Peyer's patch (tissue), 4 donors: ENCODE results near the gene FOXI1. TPM values are rescaled to one million over a fixed set of nuclear protein-coding genes. Genes with fewer than 3 reads are reported as not detected.

ENCODE experiments used
- DNase-seq, 3 donors: peaks; one replicate each; pipeline ENCODE4 v3.0.0-alpha.2; 2017 to 2019
- H3K27ac ChIP-seq, 4 donors: fragments of 200-600 bp; sonication (generic); one replicate each; pipeline ENCODE4 v1.5.1; 2016 to 2019
- H3K27me3 ChIP-seq, 2 donors: fragments of 200-600 bp; sonication (generic); one replicate each; pipeline ENCODE4 v1.5.1; 2019
- H3K36me3 ChIP-seq, 3 donors: fragments of 200-600 bp; sonication (generic); one replicate each; pipeline ENCODE4 v1.5.1; 2016 to 2019
- H3K4me1 ChIP-seq, 4 donors: fragments of 200-600 bp; sonication (generic); one replicate each; pipeline ENCODE4 v1.5.1; 2016 to 2019
- H3K4me3 ChIP-seq, 4 donors: fragments of 200-600 bp; sonication (generic); 1 replicate in 3 of 4; 2 replicates in 1 of 4; pipeline ENCODE4 v1.5.1; 2016 to 2019; ENCODE audit warnings: mild to moderate bottlenecking in 1 of 4
- H3K9me3 ChIP-seq, 4 donors: fragments of 200-600 bp; sonication (generic); one replicate each; pipeline ENCODE4 v1.5.1; 2016 to 2019; ENCODE audit warnings: mild to moderate bottlenecking in 1 of 4
- POLR2A ChIP-seq, 2 donors: fragments of 450-650 bp; IDR thresholded peaks; one replicate each; pipeline ENCODE4 v1.5.1; 2017; ENCODE audit warnings: antibody characterized with exemption in 2 of 2, mild to moderate bottlenecking in 2 of 2, moderate library complexity in 2 of 2
- total RNA-seq, 4 donors: library from RNA; depleted of rRNA; stranded (reverse); fragments of >200 nt; gene quantifications; one replicate each; pipeline ENCODE4 v1.1.0, GENCODE V29; 2016
- TF ChIP-seq, protein P1 (sequence below), 6 experiments: fragments of 450-650 bp in 4 of 6; fragments of 200-600 bp in 2 of 6; sonication (generic) in 1 of 6; IDR thresholded peaks; one replicate each; pipeline ENCODE4 v1.5.1; 2017 to 2019; ENCODE audit warnings: antibody characterized with exemption in 6 of 6, mild to moderate bottlenecking in 3 of 6, moderate library complexity in 1 of 6

FOXI1 gene
- total RNA-seq, 4 donors from 2014 or later: not detected

DNA sequence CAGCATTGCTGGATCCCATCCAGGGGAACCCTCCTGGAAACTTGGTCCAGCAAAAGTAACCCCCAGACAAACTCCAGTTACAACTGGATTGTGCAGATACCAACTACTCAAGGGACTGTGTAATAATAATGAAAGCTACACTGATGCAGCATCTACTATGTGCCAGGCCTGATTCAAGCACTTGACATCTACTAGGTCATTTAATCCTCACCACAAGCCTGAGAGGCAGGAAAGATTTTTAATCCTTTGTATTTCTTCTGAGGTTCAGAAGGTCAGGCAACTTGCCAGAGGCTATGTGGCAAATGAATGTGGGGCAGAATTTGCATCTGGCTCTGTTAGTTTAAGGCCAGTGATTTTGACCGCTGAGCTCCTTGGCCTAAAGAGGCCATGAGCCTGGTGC, 29.5 kb upstream of the FOXI1 start:
- Histone ChIP-seq H3K36me3 (peaks cover 0 to 22% (median 0%) of the 10 kb centered on the region in 3 donors), H3K27ac (no peak overlapping the region), H3K9me3 (no peaks in the 10 kb centered on the region), H3K27me3 (no peaks in the 10 kb centered on the region), H3K4me1 (no peaks in the 10 kb centered on the region), H3K4me3 (no peak overlapping the region)
- DNase-seq: no peak
- no peak for TF ChIP-seq POLR2A (IDR thresholded peaks at IDR 0.05)
- TF ChIP-seq, protein P1, sequence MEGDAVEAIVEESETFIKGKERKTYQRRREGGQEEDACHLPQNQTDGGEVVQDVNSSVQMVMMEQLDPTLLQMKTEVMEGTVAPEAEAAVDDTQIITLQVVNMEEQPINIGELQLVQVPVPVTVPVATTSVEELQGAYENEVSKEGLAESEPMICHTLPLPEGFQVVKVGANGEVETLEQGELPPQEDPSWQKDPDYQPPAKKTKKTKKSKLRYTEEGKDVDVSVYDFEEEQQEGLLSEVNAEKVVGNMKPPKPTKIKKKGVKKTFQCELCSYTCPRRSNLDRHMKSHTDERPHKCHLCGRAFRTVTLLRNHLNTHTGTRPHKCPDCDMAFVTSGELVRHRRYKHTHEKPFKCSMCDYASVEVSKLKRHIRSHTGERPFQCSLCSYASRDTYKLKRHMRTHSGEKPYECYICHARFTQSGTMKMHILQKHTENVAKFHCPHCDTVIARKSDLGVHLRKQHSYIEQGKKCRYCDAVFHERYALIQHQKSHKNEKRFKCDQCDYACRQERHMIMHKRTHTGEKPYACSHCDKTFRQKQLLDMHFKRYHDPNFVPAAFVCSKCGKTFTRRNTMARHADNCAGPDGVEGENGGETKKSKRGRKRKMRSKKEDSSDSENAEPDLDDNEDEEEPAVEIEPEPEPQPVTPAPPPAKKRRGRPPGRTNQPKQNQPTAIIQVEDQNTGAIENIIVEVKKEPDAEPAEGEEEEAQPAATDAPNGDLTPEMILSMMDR (IDR thresholded peaks at IDR 0.05): no peak

DNA sequence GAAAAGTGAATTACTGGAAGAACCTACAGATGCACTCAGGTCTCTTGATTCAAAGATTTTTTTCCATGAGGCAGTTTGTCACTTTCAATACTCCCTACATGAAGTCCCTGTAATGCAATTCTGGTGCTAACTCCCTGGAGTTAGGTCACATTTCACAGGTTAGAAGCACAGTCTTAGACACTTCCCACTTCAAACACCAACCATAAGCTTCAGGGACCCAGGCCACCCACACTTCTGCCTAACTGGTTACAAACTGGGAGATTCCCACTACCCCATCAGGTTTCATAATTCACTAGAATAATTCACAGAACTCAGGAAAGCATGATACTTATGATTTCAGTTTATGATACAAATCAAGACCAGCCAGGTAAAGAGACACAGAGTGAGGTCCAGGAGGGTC, 29.0 kb upstream of the FOXI1 start:
- Histone ChIP-seq H3K27ac (no peak overlapping the region), H3K36me3 (peaks cover 0 to 22% (median 0%) of the 10 kb centered on the region in 3 donors), H3K9me3 (no peaks in the 10 kb centered on the region), H3K4me1 (no peaks in the 10 kb centered on the region), H3K4me3 (no peak overlapping the region), H3K27me3 (no peaks in the 10 kb centered on the region)
- TF ChIP-seq, protein P1 (IDR thresholded peaks at IDR 0.05): no peak
- TF ChIP-seq POLR2A (IDR thresholded peaks at IDR 0.05): no peak
- DNase-seq: no peak

DNA sequence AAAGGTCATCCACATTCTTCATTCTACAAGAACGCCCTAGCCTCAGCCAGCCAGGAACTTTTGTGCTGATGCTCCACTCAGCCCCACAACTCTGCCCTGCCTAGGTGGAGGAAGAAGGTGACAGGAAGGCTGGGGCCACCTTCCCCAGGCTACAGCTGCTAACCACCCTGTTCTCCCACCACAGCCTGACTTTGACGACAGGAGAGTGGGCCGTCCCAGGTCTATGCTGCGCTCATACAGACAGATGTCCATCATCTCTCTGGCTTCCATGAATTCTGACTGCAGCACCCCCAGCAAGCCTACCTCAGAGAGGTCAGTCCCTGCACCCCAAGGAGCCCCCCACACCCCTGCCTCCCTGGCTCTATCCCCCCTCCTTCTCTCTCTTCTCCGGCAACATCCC, 28.2 kb upstream of the FOXI1 start:
- Histone ChIP-seq H3K27me3 (no peaks in the 10 kb centered on the region), H3K9me3 (no peaks in the 10 kb centered on the region), H3K4me1 (no peaks in the 10 kb centered on the region), H3K36me3 (peaks cover 0 to 22% (median 0%) of the 10 kb centered on the region in 3 donors), H3K27ac (no peak overlapping the region), H3K4me3 (no peak overlapping the region)
- DNase-seq: no peak
- no peak for TF ChIP-seq POLR2A (IDR thresholded peaks at IDR 0.05)
- TF ChIP-seq, protein P1 (IDR thresholded peaks at IDR 0.05): no peak

DNA sequence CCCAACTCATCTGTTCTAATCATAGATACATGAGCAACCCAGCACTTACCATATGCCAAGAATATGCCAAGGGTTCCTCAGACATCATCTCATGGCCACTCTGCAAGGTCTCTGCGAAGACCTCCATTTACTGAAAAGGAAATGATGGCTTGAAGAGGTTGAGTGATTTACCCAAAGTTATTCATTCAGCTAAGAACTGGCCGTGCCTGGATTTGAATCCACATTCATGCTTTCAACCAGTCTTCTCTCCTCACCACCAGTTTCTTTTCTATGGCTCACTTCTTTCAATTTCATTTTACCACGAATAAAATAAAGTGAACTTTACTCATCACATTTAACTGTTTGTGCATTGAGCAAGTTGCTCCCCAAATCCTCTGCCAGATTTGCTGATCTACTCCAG, 27.2 kb upstream of the FOXI1 start:
- Histone ChIP-seq H3K4me3 (no peak overlapping the region), H3K27me3 (no peaks in the 10 kb centered on the region), H3K4me1 (no peaks in the 10 kb centered on the region), H3K27ac (no peak overlapping the region), H3K36me3 (peaks cover 0 to 22% (median 0%) of the 10 kb centered on the region in 3 donors), H3K9me3 (no peaks in the 10 kb centered on the region)
- DNase-seq: no peak
- TF ChIP-seq, protein P1 (IDR thresholded peaks at IDR 0.05): no peak
- TF ChIP-seq POLR2A (IDR thresholded peaks at IDR 0.05): no peak

DNA sequence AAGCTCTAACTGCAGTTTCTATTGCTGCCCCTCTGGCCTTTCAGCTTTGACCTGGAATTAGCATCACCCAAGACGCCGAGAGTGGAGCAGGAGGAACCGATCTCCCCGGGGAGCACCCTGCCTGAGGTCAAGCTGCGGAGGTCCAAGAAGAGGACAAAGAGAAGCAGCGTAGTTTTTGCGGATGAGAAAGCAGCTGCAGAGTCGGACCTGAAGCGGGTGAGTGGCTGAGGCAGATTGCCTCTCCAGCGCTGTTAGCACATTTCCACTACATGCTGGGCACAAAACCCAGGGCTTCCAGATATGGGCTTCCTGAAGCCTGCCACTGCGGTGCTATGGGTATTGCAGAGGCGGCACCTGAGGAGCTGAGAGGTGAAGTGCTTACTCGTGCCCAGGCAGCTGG, 26.8 kb upstream of the FOXI1 start:
- H3K27ac ChIP-seq: no peak overlapping the region
- no peak overlapping the region for H3K4me3 ChIP-seq
- TF ChIP-seq, protein P1 (IDR thresholded peaks at IDR 0.05): no peak
- TF ChIP-seq POLR2A (IDR thresholded peaks at IDR 0.05): no peak
- DNase-seq: no peak
- H3K36me3 ChIP-seq: peaks cover 0 to 22% (median 0%) of the 10 kb centered on the region in 3 donors
- no peaks in the 10 kb centered on the region for H3K4me1 ChIP-seq
- H3K9me3 ChIP-seq: no peaks in the 10 kb centered on the region
- no peaks in the 10 kb centered on the region for H3K27me3 ChIP-seq

DNA sequence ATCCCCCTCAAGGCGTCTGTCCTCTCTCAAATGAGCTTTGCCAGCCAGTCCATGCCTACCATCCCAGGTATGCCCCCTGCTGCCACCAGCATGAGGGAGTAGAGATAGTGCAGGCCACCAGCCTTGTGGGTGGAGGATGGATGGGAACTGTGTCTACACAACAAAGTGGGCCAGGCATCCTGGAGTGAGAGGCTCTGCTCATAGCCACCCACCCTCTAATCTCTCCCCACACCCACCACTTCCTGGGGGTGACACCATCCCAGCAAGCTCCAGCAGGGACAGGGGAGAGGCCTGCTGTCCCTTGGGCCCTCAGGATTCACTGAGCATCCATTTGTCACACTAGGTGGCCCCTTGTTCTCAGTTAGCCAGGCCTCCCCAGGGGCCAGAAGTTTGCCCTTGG, 25.5 kb upstream of the FOXI1 start:
- H3K9me3 ChIP-seq: no peaks in the 10 kb centered on the region

More for the DNA sequence above, 25.5 kb upstream of the FOXI1 start:
- no peak for DNase-seq
- Histone ChIP-seq H3K27ac (no peak overlapping the region), H3K36me3 (peaks cover 0 to 22% (median 0%) of the 10 kb centered on the region in 3 donors), H3K27me3 (no peaks in the 10 kb centered on the region), H3K4me3 (no peak overlapping the region), H3K4me1 (no peaks in the 10 kb centered on the region)
- TF ChIP-seq POLR2A (IDR thresholded peaks at IDR 0.05): no peak
- TF ChIP-seq, protein P1 (IDR thresholded peaks at IDR 0.05): no peak
